CD14-positive monocyte (primary cell): ENCODE measurements around the gene GIMAP5. TPM values are rescaled to one million over a fixed set of nuclear protein-coding genes. Genes with fewer than 3 reads are reported as not detected.
A peak's percentile ranks its signal among the peaks of the same experiment; 100 is the strongest.

Source experiments
- DNase-seq, 3 donors: peaks; one replicate each; pipeline ENCODE4 v3.0.0-alpha.2; 2011 to 2022
- H2AFZ ChIP-seq: 2 replicates; pipeline ENCODE4 v1.6.0; 2012; ENCODE audit warnings: mild to moderate bottlenecking, low read depth, low read length, inconsistent platforms; ENCODE audit not compliant: insufficient read depth, poor library complexity, severe bottlenecking
- H3K27ac ChIP-seq, 2 donors: 1 replicate in 1 of 2; 2 replicates in 1 of 2; pipeline ENCODE4 v1.5.1; 2012 to 2013; ENCODE audit warnings: low read length in 2 of 2, control low read depth in 1 of 2, inconsistent platforms in 1 of 2, low read depth in 1 of 2, mild to moderate bottlenecking in 1 of 2
- H3K27me3 ChIP-seq, 2 donors: one replicate each; pipeline versions ENCODE4 v1.6.0 to v1.6.1; 2011 to 2013; ENCODE audit warnings: low read length in 2 of 2; ENCODE audit not compliant: control insufficient read depth in 2 of 2, insufficient read depth in 2 of 2
- H3K36me3 ChIP-seq, 2 donors: replicated peaks in 1 of 2; 1 replicate in 1 of 2; 2 replicates in 1 of 2; pipeline versions ENCODE4 v1.5.1 to v1.6.1; 2012 to 2013; ENCODE audit warnings: low read length in 2 of 2, control low read depth in 1 of 2, inconsistent platforms in 1 of 2, mild to moderate bottlenecking in 1 of 2; ENCODE audit not compliant: insufficient read depth in 2 of 2, control insufficient read depth in 1 of 2
- H3K4me1 ChIP-seq, 2 donors: 1 replicate in 1 of 2; 2 replicates in 1 of 2; pipeline versions ENCODE4 v1.5.1 to v1.6.1; 2012 to 2013; ENCODE audit warnings: low read length in 2 of 2, control low read depth in 1 of 2, inconsistent platforms in 1 of 2, mild to moderate bottlenecking in 1 of 2, moderate library complexity in 1 of 2; ENCODE audit not compliant: insufficient read depth in 2 of 2, control insufficient read depth in 1 of 2
- H3K4me2 ChIP-seq: replicated peaks from 2 replicates; pipeline ENCODE3; 2012; ENCODE audit warnings: low read length, moderate library complexity, mild to moderate bottlenecking; ENCODE audit not compliant: poor library complexity, severe bottlenecking; ENCODE audit errors: extremely low read depth
- H3K4me3 ChIP-seq, 3 experiments: fragments of 200-600 bp in 1 of 3; sonication (generic) in 1 of 3; replicated peaks in 1 of 3; 1 replicate in 2 of 3; 2 replicates in 1 of 3; pipeline ENCODE4 v1.5.1; 2011 to 2013; ENCODE audit warnings: low read length in 3 of 3, mild to moderate bottlenecking in 3 of 3, control low read depth in 2 of 3, low read depth in 2 of 3, inconsistent platforms in 1 of 3, moderate library complexity in 1 of 3
- H3K79me2 ChIP-seq: 2 replicates; pipeline ENCODE4 v1.6.0; 2012; ENCODE audit warnings: mild to moderate bottlenecking, control low read depth, inconsistent platforms, low read length, moderate library complexity; ENCODE audit not compliant: insufficient read depth
- H3K9ac ChIP-seq: 2 replicates; pipeline ENCODE4 v1.6.0; 2017; ENCODE audit warnings: low read length, mild to moderate bottlenecking; ENCODE audit not compliant: insufficient read depth, poor library complexity, severe bottlenecking
- H3K9me3 ChIP-seq, 2 donors: replicated peaks in 1 of 2; 1 replicate in 1 of 2; 2 replicates in 1 of 2; pipeline versions ENCODE4 v1.5.1 to v1.6.1; 2012 to 2013; ENCODE audit warnings: low read length in 2 of 2, control low read depth in 1 of 2; ENCODE audit not compliant: control insufficient read depth in 1 of 2, insufficient read depth in 1 of 2
- H4K20me1 ChIP-seq: 2 replicates; pipeline ENCODE4 v1.6.0; 2012; ENCODE audit warnings: mild to moderate bottlenecking, low read length, control low read depth, moderate library complexity; ENCODE audit not compliant: insufficient read depth
- H3K27ac Mint-ChIP-seq, 7 donors: one replicate each; pipeline ENCODE4 v1.8.0; 2020; ENCODE audit warnings: mild to moderate bottlenecking in 7 of 7, mixed read lengths in 7 of 7, moderate library complexity in 6 of 7, inconsistent platforms in 2 of 7
- H3K27me3 Mint-ChIP-seq, 3 donors: one replicate each; pipeline ENCODE4 v1.8.0; 2021 to 2022; ENCODE audit warnings: low read depth in 3 of 3, mild to moderate bottlenecking in 3 of 3, mixed read lengths in 3 of 3, moderate library complexity in 3 of 3, inconsistent platforms in 1 of 3
- H3K36me3 Mint-ChIP-seq, 2 donors: one replicate each; pipeline ENCODE4 v1.8.0; 2020; ENCODE audit warnings: mixed read lengths in 2 of 2, inconsistent platforms in 1 of 2, mild to moderate bottlenecking in 1 of 2
- H3K4me1 Mint-ChIP-seq: one replicate; pipeline ENCODE4 v1.8.0; 2020; ENCODE audit warnings: mild to moderate bottlenecking, mixed read lengths
- H3K4me3 Mint-ChIP-seq, 2 donors: one replicate each; pipeline ENCODE4 v1.8.0; 2020; ENCODE audit warnings: mild to moderate bottlenecking in 2 of 2, mixed read lengths in 2 of 2, moderate library complexity in 1 of 2
- H3K9me3 Mint-ChIP-seq, 7 donors: one replicate each; pipeline ENCODE4 v1.8.0; 2020 to 2022; ENCODE audit warnings: mixed read lengths in 7 of 7, mild to moderate bottlenecking in 6 of 7, moderate library complexity in 6 of 7, inconsistent platforms in 2 of 7
- WGBS: methylation state at CpG from one replicate; pipeline ENCODE4 v1.1.5; 2013; ENCODE audit warnings: missing lambda C conversion rate; ENCODE audit not compliant: insufficient coverage; 5-methylcytosine and 5-hydroxymethylcytosine counted together
- intact Hi-C, 2 donors: fragments of 100-400 bp; cut with micrococcal nuclease; formaldehyde crosslinking; loops; one replicate each; pipeline versions ENCODE4 v1.15.0 to v1.15.1; 2023
- polyA plus RNA-seq, 3 donors: library from polyadenylated mRNA; depleted of rRNA in 1 of 3; unstranded in 2 of 3; stranded (reverse) in 1 of 3; fragments of 300-500 nt in 2 of 3; fragments of >200 nt in 1 of 3; fragmentation: Illumina TruSeq in 2 of 3; gene quantifications; 1 replicate in 2 of 3; 2 replicates in 1 of 3; pipeline ENCODE4 v1.2.3, GENCODE V29; 2012 to 2021
- TF ChIP-seq, protein P1 (sequence below): fragments of 200-600 bp; IDR thresholded peaks from one replicate; pipeline ENCODE4 v1.8.0; 2022; ENCODE audit warnings: antibody characterized with exemption, mild to moderate bottlenecking

GIMAP5 gene
- polyA plus RNA-seq, 3 donors: 13.4 to 17.1 (median 14.4) TPM

DNA sequence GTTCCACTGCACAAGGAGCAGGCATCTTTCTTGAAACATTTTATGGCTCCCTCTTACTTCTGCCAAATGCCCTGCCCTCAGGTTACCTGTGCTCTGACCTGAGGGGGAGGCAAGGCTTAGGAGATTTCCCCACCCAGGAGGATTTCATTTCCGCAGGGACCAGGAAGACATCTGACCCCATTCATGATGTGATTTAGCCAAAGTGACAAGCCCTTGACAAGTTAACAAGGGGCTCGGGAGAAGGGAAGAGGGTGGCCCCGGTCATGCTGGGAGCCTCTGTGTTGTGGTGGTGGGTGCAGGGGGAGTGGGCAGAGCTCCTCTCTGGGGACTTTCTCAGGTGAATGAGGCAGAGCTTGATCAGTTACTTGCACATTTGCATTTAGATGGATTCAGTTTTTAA, 18.9 kb downstream of the GIMAP5 start:
- Mint-ChIP-seq H3K4me3 (no peak overlapping the region), H3K27ac (peak overlapping the region in 4 of 7 donors; percentile 2 to 18 (median 15)), H3K4me1 (peaks cover 45% of the 10 kb centered on the region), H3K9me3 (peaks cover 0 to 11% (median 3%) of the 10 kb centered on the region in 7 donors), H3K36me3 (peaks cover 1 to 6% of the 10 kb centered on the region in 2 donors), H3K27me3 (peaks cover 0 to 4% (median 0%) of the 10 kb centered on the region in 3 donors)
- DNase-seq: no peak
- intact Hi-C loops: no loop called here
- Histone ChIP-seq H3K9ac (no peak overlapping the region), H3K4me3 (peak overlapping the region in 1 of 3 experiments; percentile 33), H3K79me2 (no peaks in the 10 kb centered on the region), H3K4me1 (peaks cover 35 to 42% of the 10 kb centered on the region in 2 donors), H3K27me3 (no peaks in the 10 kb centered on the region), H3K9me3 (no peaks in the 10 kb centered on the region), H3K27ac (peak overlapping the region in 1 of 2 donors; percentile 71), H4K20me1 (no peaks in the 10 kb centered on the region), H3K36me3 (no peaks in the 10 kb centered on the region), H3K4me2 (peak overlapping the region; percentile 20), H2AFZ (no peak overlapping the region)
- TF ChIP-seq, protein P1, sequence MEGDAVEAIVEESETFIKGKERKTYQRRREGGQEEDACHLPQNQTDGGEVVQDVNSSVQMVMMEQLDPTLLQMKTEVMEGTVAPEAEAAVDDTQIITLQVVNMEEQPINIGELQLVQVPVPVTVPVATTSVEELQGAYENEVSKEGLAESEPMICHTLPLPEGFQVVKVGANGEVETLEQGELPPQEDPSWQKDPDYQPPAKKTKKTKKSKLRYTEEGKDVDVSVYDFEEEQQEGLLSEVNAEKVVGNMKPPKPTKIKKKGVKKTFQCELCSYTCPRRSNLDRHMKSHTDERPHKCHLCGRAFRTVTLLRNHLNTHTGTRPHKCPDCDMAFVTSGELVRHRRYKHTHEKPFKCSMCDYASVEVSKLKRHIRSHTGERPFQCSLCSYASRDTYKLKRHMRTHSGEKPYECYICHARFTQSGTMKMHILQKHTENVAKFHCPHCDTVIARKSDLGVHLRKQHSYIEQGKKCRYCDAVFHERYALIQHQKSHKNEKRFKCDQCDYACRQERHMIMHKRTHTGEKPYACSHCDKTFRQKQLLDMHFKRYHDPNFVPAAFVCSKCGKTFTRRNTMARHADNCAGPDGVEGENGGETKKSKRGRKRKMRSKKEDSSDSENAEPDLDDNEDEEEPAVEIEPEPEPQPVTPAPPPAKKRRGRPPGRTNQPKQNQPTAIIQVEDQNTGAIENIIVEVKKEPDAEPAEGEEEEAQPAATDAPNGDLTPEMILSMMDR: no peak
- WGBS: 76% methylated on average over 3 of the region's 3 CpGs

DNA sequence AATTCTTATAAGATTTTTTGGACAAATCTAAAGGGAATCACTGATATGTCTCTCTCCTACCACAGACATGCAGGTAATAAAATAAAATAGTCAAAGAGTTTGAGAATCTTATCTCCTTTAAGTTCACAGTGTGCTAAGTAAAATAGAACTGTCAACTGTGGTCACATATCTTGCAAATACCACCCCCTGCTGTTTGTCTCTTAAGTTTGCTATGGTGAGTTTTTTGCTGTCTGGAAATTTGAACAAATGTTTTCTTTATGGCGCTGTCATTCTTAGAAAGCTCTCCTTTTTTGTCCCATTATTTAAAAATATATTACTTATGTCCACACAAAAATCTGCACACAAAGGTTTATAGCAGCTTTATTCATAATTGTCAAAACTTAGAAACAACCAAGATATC, 19.6 kb downstream of the GIMAP5 start:
- Histone ChIP-seq H2AFZ (no peak overlapping the region), H3K36me3 (no peaks in the 10 kb centered on the region), H3K4me1 (peaks cover 35 to 42% of the 10 kb centered on the region in 2 donors), H3K4me3 (no peak overlapping the region), H4K20me1 (no peaks in the 10 kb centered on the region), H3K4me2 (no peak overlapping the region), H3K9ac (no peak overlapping the region), H3K27ac (no peak overlapping the region), H3K79me2 (no peaks in the 10 kb centered on the region), H3K9me3 (peaks cover 0 to 4% of the 10 kb centered on the region in 2 donors), H3K27me3 (no peaks in the 10 kb centered on the region)
- no peak overlapping the region for H3K4me3 Mint-ChIP-seq
- DNase-seq: peak in 2 of 3 donors; percentile 41 to 43
- TF ChIP-seq, protein P1: peak; percentile 63
- peaks cover 5 to 17% (median 9%) of the 10 kb centered on the region in 7 donors for H3K9me3 Mint-ChIP-seq
- no CpG with 5 or more reads among the region's 1 CpG for WGBS
- H3K36me3 Mint-ChIP-seq: peaks cover 6 to 13% of the 10 kb centered on the region in 2 donors
- H3K27me3 Mint-ChIP-seq: peaks cover 0 to 4% (median 0%) of the 10 kb centered on the region in 3 donors
- intact Hi-C loops: no loop called here
- H3K4me1 Mint-ChIP-seq: peaks cover 43% of the 10 kb centered on the region
- H3K27ac Mint-ChIP-seq: no peak overlapping the region
